COLO668 (cell line): ENCODE results near the gene LTN1.

Experiments
- DNase-seq: peaks from one replicate; lab custom pipeline; 2025; ENCODE audit not compliant: unreplicated experiment; lab: John Stamatoyannopoulos, UW

The LTN1 gene

DNA sequence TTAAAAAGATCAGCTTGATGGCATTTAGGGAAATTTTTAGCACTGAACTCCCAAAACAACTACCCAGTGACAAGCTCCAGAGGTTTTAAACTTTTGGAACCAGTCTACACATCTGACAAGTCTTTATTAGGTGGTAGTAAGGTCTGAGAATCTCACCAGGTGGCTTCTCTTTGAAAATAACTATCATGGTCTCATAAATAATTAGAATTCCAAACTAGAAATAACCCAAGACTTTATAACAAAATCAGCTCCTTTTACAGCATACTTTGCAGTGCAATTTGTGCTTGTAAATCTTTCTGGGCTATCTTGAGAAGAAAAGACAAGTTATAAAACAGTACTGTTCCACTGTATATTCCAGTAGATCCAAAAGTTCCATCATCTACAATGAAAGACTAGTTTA is 108.7 kb downstream of the LTN1 start:
- no peak for DNase-seq

DNA sequence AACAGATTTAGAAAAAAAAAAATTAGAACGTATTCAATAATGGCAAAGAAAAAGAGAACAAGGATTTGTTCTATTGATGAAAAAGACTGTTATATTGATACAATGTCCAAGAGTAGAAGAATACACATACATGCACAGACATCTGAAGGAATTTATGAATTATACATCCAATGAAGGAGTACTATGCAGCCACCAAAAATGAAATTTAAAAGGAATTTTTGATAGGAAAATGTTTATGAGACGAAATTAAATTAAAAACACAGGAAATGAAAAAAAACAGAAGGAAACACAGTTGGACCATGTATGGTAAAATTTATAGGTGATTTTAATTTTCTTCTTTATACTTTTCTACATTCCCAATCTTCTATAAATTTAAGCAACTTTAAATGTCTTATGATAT is 110.3 kb downstream of the LTN1 start:
- DNase-seq = no peak
